ENCODE measurements around the gene PIP4K2C.

DNA sequence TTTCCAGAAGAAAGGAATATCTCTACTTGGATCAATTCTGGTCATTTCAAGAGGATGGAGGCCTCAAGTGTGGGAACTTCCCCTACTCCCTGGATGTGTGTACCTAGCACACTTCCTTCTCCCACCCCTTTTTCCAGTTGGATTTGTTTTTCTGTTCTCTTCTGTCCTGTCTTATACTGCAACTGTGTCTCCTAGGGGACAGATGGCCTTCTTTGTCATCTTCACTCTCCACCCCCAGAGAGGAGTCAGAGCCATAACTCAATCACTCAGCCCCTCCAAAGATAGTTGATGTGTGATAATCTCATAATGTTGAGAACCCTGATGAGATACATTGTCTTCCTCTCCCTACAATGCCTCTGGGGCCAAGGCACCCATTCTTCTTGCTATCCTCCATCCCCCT is 11.6 kb downstream of the PIP4K2C start:
- TF ChIP-seq, protein P1, sequence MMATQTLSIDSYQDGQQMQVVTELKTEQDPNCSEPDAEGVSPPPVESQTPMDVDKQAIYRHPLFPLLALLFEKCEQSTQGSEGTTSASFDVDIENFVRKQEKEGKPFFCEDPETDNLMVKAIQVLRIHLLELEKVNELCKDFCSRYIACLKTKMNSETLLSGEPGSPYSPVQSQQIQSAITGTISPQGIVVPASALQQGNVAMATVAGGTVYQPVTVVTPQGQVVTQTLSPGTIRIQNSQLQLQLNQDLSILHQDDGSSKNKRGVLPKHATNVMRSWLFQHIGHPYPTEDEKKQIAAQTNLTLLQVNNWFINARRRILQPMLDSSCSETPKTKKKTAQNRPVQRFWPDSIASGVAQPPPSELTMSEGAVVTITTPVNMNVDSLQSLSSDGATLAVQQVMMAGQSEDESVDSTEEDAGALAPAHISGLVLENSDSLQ (IDR thresholded peaks at IDR 0.05): no peak
- TF ChIP-seq CTBP1 (IDR thresholded peaks at IDR 0.05; ENCODE audit: borderline replicate concordance): no peak
- TF ChIP-seq NFRKB (IDR thresholded peaks at IDR 0.05): no peak
- no peak for TF ChIP-seq SUZ12 (IDR thresholded peaks at IDR 0.05)
- TF ChIP-seq ELF4 (IDR thresholded peaks at IDR 0.05): no peak
- TF ChIP-seq SP1 (IDR thresholded peaks at IDR 0.05): no peak
- no peak for TF ChIP-seq ZNF384 (IDR thresholded peaks at IDR 0.05)
- no peak for TF ChIP-seq FOXA1 (IDR thresholded peaks at IDR 0.05)

Data from HEK293T (cell line).